Left ventricle myocardium inferior (tissue), 1 donor: Measurements from ENCODE around the gene SPTBN5. TPM values are rescaled to one million over a fixed set of nuclear protein-coding genes. Genes with fewer than 3 reads are reported as not detected.

ENCODE experiments used
- DNase-seq: peaks from one replicate; pipeline ENCODE4 v3.0.0-alpha.2; 2020
- H3K27ac ChIP-seq: fragments of 200-600 bp; replicated peaks from 2 replicates; pipeline ENCODE4 v1.8.0; 2021
- H3K27me3 ChIP-seq: fragments of 200-600 bp; 2 replicates; pipeline ENCODE4 v1.8.0; 2021; ENCODE audit warnings: low read depth
- H3K36me3 ChIP-seq: fragments of 200-600 bp; 2 replicates; pipeline ENCODE4 v1.8.0; 2021
- H3K4me1 ChIP-seq: fragments of 200-600 bp; 2 replicates; pipeline ENCODE4 v1.8.0; 2021
- H3K4me3 ChIP-seq: fragments of 200-600 bp; 2 replicates; pipeline ENCODE4 v1.8.0; 2021; ENCODE audit warnings: mild to moderate bottlenecking, moderate library complexity
- H3K9me3 ChIP-seq: fragments of 200-600 bp; replicated peaks from 2 replicates; pipeline ENCODE4 v1.8.0; 2021
- CTCF ChIP-seq: fragments of 200-600 bp; IDR thresholded peaks from 2 replicates; pipeline ENCODE4 v1.8.0; 2021; ENCODE audit warnings: antibody characterized with exemption, mild to moderate bottlenecking, borderline replicate concordance
- intact Hi-C: fragments of 100-400 bp; cut with micrococcal nuclease; formaldehyde crosslinking; loops from one replicate; pipeline ENCODE4 v1.11.0; 2022
- total RNA-seq: library from RNA; stranded (reverse); fragmentation: NEBNext Ultra II Directional; extraction: Animal tissue kit (Norgen Biotek cat#: 25700); gene quantifications from one replicate; pipeline ENCODE4 v1.2.1, GENCODE V29; 2021
- donor health status: DM: no; HTN: yes; CAD: no; lungs with severe emphysema.

SPTBN5 gene
- total RNA-seq, 1 donor from 2014 or later = 2.7 TPM

DNA sequence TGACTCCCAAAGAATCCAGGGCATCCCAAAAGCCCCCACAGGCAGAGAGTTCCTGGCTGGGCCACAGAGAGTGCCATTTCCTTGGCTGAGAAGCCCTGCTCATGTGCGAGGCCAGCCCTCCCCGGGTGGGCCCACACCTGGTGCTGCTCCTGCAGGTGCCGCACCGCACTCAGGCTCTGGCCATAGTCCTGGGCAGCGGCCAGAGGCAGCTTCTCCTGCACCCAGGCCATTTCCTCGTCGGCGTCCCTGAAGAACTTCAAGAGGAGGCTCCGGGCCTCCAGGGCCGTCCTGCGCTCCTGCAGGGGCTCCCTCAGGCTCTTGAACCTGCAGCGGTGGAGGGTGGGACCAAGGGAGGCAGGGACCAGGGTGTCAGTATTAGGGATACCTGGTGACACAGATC is 37.1 kb downstream of the SPTBN5 start:
- H3K4me1 ChIP-seq = peaks cover 10% of the 10 kb centered on the region
- no peak for DNase-seq
- no peaks in the 10 kb centered on the region for H3K9me3 ChIP-seq
- intact Hi-C loops = no loop called here
- TF ChIP-seq CTCF = no peak
- no peak overlapping the region for H3K4me3 ChIP-seq
- no peak overlapping the region for H3K27ac ChIP-seq
- H3K27me3 ChIP-seq = peaks cover 13% of the 10 kb centered on the region
- no peaks in the 10 kb centered on the region for H3K36me3 ChIP-seq

- no peaks in the 10 kb centered on the region for H3K36me3 ChIP-seq
- H3K27ac ChIP-seq = no peak overlapping the region
- H3K4me3 ChIP-seq = no peak overlapping the region
- no peak for TF ChIP-seq CTCF
- no peak for DNase-seq
- intact Hi-C loops = no loop called here
- H3K27me3 ChIP-seq = peaks cover 13% of the 10 kb centered on the region
- no peaks in the 10 kb centered on the region for H3K9me3 ChIP-seq
- H3K4me1 ChIP-seq = peaks cover 10% of the 10 kb centered on the region
Observed at GRCh38 chr15:41856262-41856661, 37.6 kb downstream of the SPTBN5 start.

GRCh38 chr15:41855261-41855961 is 38.4 kb downstream of the SPTBN5 start:
- H3K9me3 ChIP-seq = no peaks in the 10 kb centered on the region
- H3K4me3 ChIP-seq = no peak overlapping the region
- intact Hi-C loops = no loop called here
- H3K27ac ChIP-seq = no peak overlapping the region
- TF ChIP-seq CTCF = no peak
- no peaks in the 10 kb centered on the region for H3K36me3 ChIP-seq
- DNase-seq = no peak
- H3K4me1 ChIP-seq = peaks cover 8% of the 10 kb centered on the region
- H3K27me3 ChIP-seq = peaks cover 13% of the 10 kb centered on the region

DNA sequence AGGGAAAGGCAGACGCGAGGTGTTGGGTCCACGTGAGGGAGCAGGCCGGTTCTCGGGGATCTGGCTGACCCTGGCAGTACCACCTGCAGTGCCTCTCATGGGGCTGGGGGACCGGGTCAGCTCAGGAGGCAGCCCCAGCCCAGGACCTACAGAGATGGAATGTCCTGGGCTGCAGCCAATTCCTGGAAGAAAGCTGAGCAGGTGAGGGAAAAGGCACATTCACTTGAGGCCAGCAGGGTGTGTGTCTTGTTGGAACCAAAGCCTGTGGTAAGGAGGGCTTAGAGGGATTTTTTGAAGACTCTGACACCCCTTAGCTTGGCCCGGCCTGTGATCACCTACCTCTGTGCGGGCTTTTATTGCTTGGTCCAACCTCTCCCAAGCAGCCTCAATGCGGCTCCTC is 39.4 kb downstream of the SPTBN5 start:
- Histone ChIP-seq H3K4me1 (no peaks in the 10 kb centered on the region), H3K9me3 (no peaks in the 10 kb centered on the region), H3K4me3 (no peak overlapping the region), H3K27ac (no peak overlapping the region), H3K36me3 (no peaks in the 10 kb centered on the region), H3K27me3 (peaks cover 13% of the 10 kb centered on the region)
- intact Hi-C loops = no loop called here
- no peak for DNase-seq
- no peak for TF ChIP-seq CTCF

DNA sequence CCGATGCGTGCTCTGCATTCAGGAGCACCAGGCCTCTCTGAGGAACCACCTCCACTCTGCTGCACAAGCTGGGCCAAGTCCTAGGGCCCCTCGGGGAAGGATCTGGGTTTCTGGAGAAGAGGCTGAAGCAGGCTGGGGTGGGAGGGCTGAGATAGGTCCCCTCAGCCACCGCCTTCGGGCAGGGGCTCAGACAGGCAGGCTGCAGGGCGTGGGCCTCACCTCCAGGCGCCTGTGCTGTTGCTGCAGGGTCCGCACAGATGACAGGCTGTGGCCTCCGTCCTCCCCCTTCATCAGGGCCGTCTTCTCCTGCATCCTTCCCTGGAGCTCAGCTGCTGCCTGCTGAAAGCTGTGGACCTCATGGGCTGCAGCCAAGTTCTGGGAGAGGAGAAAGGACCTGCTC is 40.0 kb downstream of the SPTBN5 start:
- peaks cover 13% of the 10 kb centered on the region for H3K27me3 ChIP-seq
- intact Hi-C loops = no loop called here
- H3K9me3 ChIP-seq = no peaks in the 10 kb centered on the region
- no peaks in the 10 kb centered on the region for H3K4me1 ChIP-seq
- no peak for DNase-seq
- no peak for TF ChIP-seq CTCF
- H3K36me3 ChIP-seq = peaks cover under 1% of the 10 kb centered on the region
- H3K4me3 ChIP-seq = no peak overlapping the region
- H3K27ac ChIP-seq = no peak overlapping the region
